Esophagus muscularis mucosa (tissue), 4 donors: ENCODE data around the gene TNS1. TPM values are rescaled to one million over a fixed set of nuclear protein-coding genes. Genes with fewer than 3 reads are reported as not detected.
A peak's percentile ranks its signal among the peaks of the same experiment; 100 is the strongest.

Experiments used
- DNase-seq: peaks from one replicate; pipeline ENCODE4 v3.0.0-alpha.2; 2017; ENCODE audit errors: extremely low spot score
- H3K27ac ChIP-seq, 4 donors: fragments of 200-600 bp; sonication (generic); replicated peaks in 1 of 4; 1 replicate in 3 of 4; 2 replicates in 1 of 4; pipeline ENCODE4 v1.5.1; 2016 to 2019; ENCODE audit warnings: mild to moderate bottlenecking in 1 of 4
- H3K27me3 ChIP-seq, 4 donors: fragments of 200-600 bp; sonication (generic); one replicate each; pipeline versions ENCODE4 v1.5.1 to v1.6.0; 2016 to 2019
- H3K36me3 ChIP-seq, 4 donors: fragments of 200-600 bp; sonication (generic); one replicate each; pipeline ENCODE4 v1.5.1; 2016 to 2019
- H3K4me1 ChIP-seq, 4 donors: fragments of 200-600 bp; sonication (generic); one replicate each; pipeline ENCODE4 v1.5.1; 2016 to 2019
- H3K4me3 ChIP-seq, 4 donors: fragments of 200-600 bp; sonication (generic); 1 replicate in 2 of 4; 2 replicates in 2 of 4; pipeline ENCODE4 v1.5.1; 2016 to 2019; ENCODE audit warnings: mild to moderate bottlenecking in 4 of 4, moderate library complexity in 1 of 4
- H3K9me3 ChIP-seq, 4 donors: fragments of 200-600 bp; sonication (generic); 1 replicate in 3 of 4; 2 replicates in 1 of 4; pipeline ENCODE4 v1.5.1; 2016 to 2019
- CTCF ChIP-seq, 3 experiments: fragments of 200-600 bp in 2 of 3; fragments of 450-650 bp in 1 of 3; sonication (generic) in 2 of 3; IDR thresholded peaks; one replicate each; pipeline ENCODE4 v1.5.1; 2017 to 2019; ENCODE audit warnings: antibody characterized with exemption in 3 of 3, mild to moderate bottlenecking in 2 of 3, moderate library complexity in 1 of 3
- EP300 ChIP-seq: sonication (generic); formaldehyde crosslinking; IDR thresholded peaks from one replicate; pipeline ENCODE4 v1.6.1; 2017; ENCODE audit warnings: antibody characterized with exemption
- POLR2A ChIP-seq: fragments of 450-650 bp; IDR thresholded peaks from one replicate; pipeline ENCODE4 v1.6.1; 2017; ENCODE audit warnings: antibody characterized with exemption, moderate library complexity, mild to moderate bottlenecking, low read depth
- POLR2AphosphoS5 ChIP-seq, 2 donors: sonication (generic); formaldehyde crosslinking; IDR thresholded peaks; one replicate each; pipeline ENCODE4 v1.6.1; 2017; ENCODE audit warnings: antibody characterized with exemption in 2 of 2
- WGBS: methylation state at CpG from one replicate; pipeline ENCODE4 v1.1.5; 2018; 5-methylcytosine and 5-hydroxymethylcytosine counted together
- intact Hi-C: fragments of 100-400 bp; cut with DNase I; formaldehyde crosslinking; loops from one replicate; pipeline ENCODE4 v1.15.1; 2023
- total RNA-seq, 4 donors: library from RNA; depleted of rRNA; stranded (reverse); fragments of >200 nt; gene quantifications; one replicate each; pipeline versions ENCODE4 v1.1.0 to v1.2.1, GENCODE V29; 2016

TNS1 gene
- total RNA-seq, 4 donors from 2014 or later = 1,001 to 2,170 (median 1,411) TPM

GRCh38 chr2:217992061-217992460 is 10.7 kb downstream of the TNS1 start:
- Histone ChIP-seq H3K4me1 (peaks cover 50 to 63% (median 63%) of the 10 kb centered on the region in 4 donors), H3K36me3 (peaks cover 0 to 4% (median 0%) of the 10 kb centered on the region in 4 donors), H3K27ac (peak overlapping the region in 2 of 4 donors; percentile 13 to 27), H3K27me3 (no peaks in the 10 kb centered on the region), H3K9me3 (no peaks in the 10 kb centered on the region), H3K4me3 (no peak overlapping the region)
- TF ChIP-seq EP300 (no peak), POLR2A (no peak), CTCF (IDR thresholded peaks at IDR 0.05) (no peak), POLR2AphosphoS5 (IDR thresholded peaks at IDR 0.05) (no peak)
- WGBS = 79% methylated on average over 3 of the region's 3 CpGs
- intact Hi-C loops = no loop called here
- no peak for DNase-seq

DNA sequence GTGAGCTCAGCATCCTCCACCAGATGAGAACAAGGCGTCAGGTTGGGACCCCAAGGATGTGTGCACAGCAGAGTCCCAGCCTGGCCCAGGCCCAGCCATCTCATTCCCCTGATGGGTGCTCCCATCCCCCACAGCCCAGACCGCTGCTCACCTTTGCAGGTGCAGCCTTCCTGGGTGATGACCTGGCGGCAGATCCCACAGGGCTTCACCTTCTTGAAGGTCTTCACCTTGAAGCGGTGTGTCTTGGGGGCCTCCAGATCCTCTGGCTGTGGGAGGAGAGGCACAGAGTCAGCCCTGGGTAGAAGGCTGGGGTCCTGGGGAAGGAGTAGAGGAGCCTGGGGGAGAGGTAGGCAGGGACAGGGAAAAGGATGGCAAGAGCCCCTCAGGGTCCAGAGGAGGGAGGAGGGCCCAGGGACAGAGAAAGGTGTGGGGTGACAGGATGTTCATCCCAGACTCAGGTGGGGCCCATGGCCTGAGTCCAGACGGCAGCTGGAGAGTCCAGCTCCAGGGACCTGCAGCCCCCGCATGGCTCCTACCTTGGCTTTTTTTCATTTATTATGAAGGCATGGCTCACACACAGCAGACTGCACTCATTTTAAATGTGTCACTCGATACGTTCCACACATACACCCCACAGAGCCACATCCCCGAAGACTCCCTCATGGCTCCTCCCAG is 11.9 kb downstream of the TNS1 start:
- Histone ChIP-seq H3K27me3 (no peaks in the 10 kb centered on the region), H3K4me3 (no peak overlapping the region), H3K9me3 (no peaks in the 10 kb centered on the region), H3K4me1 (peaks cover 40 to 58% (median 57%) of the 10 kb centered on the region in 4 donors), H3K36me3 (peaks cover 0 to 4% (median 0%) of the 10 kb centered on the region in 4 donors), H3K27ac (no peak overlapping the region)
- no peak for DNase-seq
- TF ChIP-seq CTCF (IDR thresholded peaks at IDR 0.05) (no peak), EP300 (no peak), POLR2A (no peak), POLR2AphosphoS5 (IDR thresholded peaks at IDR 0.05) (no peak)
- WGBS = 89% methylated on average over 6 of the region's 9 CpGs
- intact Hi-C loops = no loop called here

DNA sequence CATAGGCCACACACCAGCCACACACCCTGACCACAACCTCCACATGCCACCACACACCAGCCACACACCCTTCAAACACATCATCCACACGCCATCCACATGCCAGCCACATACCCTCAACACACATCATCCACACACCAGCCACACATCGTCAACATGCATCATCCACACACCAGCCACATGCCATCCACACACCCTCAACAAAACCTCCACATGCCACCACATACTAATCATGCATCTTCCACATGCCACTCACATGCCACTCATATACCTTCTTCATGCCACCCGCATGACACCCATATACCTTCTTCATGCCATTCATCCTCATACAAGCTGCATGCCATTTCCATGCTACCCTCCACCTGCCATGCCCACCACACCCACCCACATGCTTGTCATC is 12.4 kb downstream of the TNS1 start:
- H3K4me1 ChIP-seq = peaks cover 35 to 52% (median 51%) of the 10 kb centered on the region in 4 donors
- TF ChIP-seq EP300 = no peak
- TF ChIP-seq CTCF (IDR thresholded peaks at IDR 0.05) = no peak
- no peak for TF ChIP-seq POLR2A
- TF ChIP-seq POLR2AphosphoS5 (IDR thresholded peaks at IDR 0.05) = no peak
- H3K9me3 ChIP-seq = no peaks in the 10 kb centered on the region
- H3K36me3 ChIP-seq = peaks cover 0 to 4% (median 0%) of the 10 kb centered on the region in 4 donors
- H3K27me3 ChIP-seq = no peaks in the 10 kb centered on the region
- WGBS = 98% methylated on average over 3 of the region's 3 CpGs
- no peak overlapping the region for H3K4me3 ChIP-seq
- H3K27ac ChIP-seq = no peak overlapping the region
- intact Hi-C loops = no loop called here
- DNase-seq = no peak

DNA sequence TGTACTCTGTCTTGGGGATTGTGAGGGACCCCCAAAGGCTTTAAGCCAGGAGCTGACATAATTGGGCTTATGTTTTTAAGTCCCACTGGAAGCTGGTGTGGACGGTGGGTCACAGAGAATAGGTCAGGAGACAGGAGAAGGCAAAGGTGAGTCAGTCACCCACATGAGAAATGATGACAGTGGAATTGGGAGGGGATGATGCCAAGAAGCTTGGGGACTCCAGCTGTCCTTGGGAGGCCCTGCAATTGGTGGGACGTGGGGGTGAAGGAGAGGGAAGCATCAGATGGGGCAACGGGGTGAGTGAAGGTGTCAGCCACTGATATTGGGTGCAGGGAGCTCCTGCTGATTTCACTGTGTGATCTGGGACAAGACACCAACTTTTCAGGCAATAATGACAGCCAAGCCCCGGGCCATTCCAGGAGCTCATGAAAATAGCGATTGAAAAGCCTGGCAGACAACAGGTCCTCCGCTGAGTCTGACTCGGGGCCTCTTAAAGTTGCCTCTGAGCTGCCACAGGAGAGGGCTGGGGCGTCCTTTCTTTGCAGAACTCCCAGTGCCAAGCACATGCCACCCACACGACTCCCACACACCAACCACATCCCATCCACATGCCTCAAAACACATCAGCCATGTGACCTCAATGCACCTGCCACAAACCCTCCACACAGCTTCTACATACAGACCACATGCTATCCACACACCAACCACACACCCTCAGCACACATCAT is 13.4 kb downstream of the TNS1 start:
- TF ChIP-seq CTCF (IDR thresholded peaks at IDR 0.05) = no peak
- no peak for TF ChIP-seq EP300
- TF ChIP-seq POLR2AphosphoS5 (IDR thresholded peaks at IDR 0.05) = no peak
- TF ChIP-seq POLR2A = no peak
- H3K27ac ChIP-seq = peak overlapping the region in 3 of 4 donors; percentile 71 to 77 (median 74)
- no peaks in the 10 kb centered on the region for H3K27me3 ChIP-seq
- H3K4me1 ChIP-seq = peaks cover 30 to 42% (median 41%) of the 10 kb centered on the region in 4 donors
- no peak for DNase-seq
- no peaks in the 10 kb centered on the region for H3K9me3 ChIP-seq
- intact Hi-C loops = loop anchor here (5.0 kb wide), 1 partner anchor 102 kb away; no protein-coding TSS in a partner anchor
- H3K4me3 ChIP-seq = no peak overlapping the region
- WGBS = 77% methylated on average over 9 of the region's 9 CpGs
- peaks cover 0 to 4% (median 0%) of the 10 kb centered on the region in 4 donors for H3K36me3 ChIP-seq
